B cell (primary cell): ENCODE measurements around the gene ATP23. TPM values are rescaled to one million over a fixed set of nuclear protein-coding genes. Genes with fewer than 3 reads are reported as not detected.

Source experiments
- ATAC-seq: fragments of 200-7000 bp; cut with Tn5 transposase; one replicate; pipeline ENCODE4 v1.10.0; 2021; ENCODE audit warnings: low read depth, mild to moderate bottlenecking, moderate number of reproducible peaks, moderate library complexity
- CTCF ChIA-PET: fragments of 350-600 bp; sonication (Branson Sonifier 250); formaldehyde crosslinking; loops from one replicate; lab custom pipeline; 2021; ENCODE audit warnings: antibody characterized with exemption, inconsistent platforms; lab: Charles Lee
- POLR2A ChIA-PET: fragments of 350-600 bp; sonication (Branson Sonifier 250); formaldehyde crosslinking; loops from one replicate; lab custom pipeline; 2021; ENCODE audit warnings: antibody characterized with exemption; lab: Charles Lee
- DNase-seq: peaks from one replicate; pipeline ENCODE4 v3.0.0; 2013
- H2AFZ ChIP-seq: 2 replicates; pipeline ENCODE4 v1.6.1; 2012; ENCODE audit warnings: mild to moderate bottlenecking, low read depth, low read length; ENCODE audit not compliant: insufficient read depth, poor library complexity, severe bottlenecking
- H3K27ac ChIP-seq, 2 donors: 1 replicate in 1 of 2; 2 replicates in 1 of 2; pipeline ENCODE4 v1.5.1; 2012 to 2013; ENCODE audit warnings: low read length in 2 of 2, mild to moderate bottlenecking in 2 of 2, moderate library complexity in 1 of 2
- H3K27me3 ChIP-seq, 4 experiments: fragments of 200-600 bp in 1 of 4; sonication (generic) in 1 of 4; replicated peaks in 1 of 4; 1 replicate in 2 of 4; 2 replicates in 2 of 4; pipeline versions ENCODE4 v1.6.1 to v1.7.0; 2013 to 2016; ENCODE audit warnings: low read length in 3 of 4, mild to moderate bottlenecking in 2 of 4, mixed read lengths in 1 of 4, moderate library complexity in 1 of 4; ENCODE audit not compliant: insufficient read depth in 4 of 4, control insufficient read depth in 3 of 4; ENCODE audit errors: control extremely low read depth in 1 of 4
- H3K36me3 ChIP-seq, 2 experiments: replicated peaks in 1 of 2; 1 replicate in 1 of 2; 2 replicates in 1 of 2; pipeline versions ENCODE4 v1.6.1 to v1.7.1; 2013; ENCODE audit warnings: low read length in 1 of 2; ENCODE audit not compliant: insufficient read depth in 2 of 2, control insufficient read depth in 1 of 2; ENCODE audit errors: control extremely low read depth in 1 of 2, extremely low read depth in 1 of 2
- H3K4me1 ChIP-seq, 2 donors: fragments of 200-600 bp in 1 of 2; sonication (generic) in 1 of 2; 1 replicate in 1 of 2; 2 replicates in 1 of 2; pipeline versions ENCODE4 v1.5.1 to v1.6.1; 2013 to 2017; ENCODE audit warnings: low read length in 2 of 2; ENCODE audit not compliant: control insufficient read depth in 2 of 2, insufficient read depth in 2 of 2
- H3K4me2 ChIP-seq: replicated peaks from 2 replicates; pipeline ENCODE3; 2012; ENCODE audit warnings: mild to moderate bottlenecking, low read depth, low read length; ENCODE audit not compliant: poor library complexity, severe bottlenecking
- H3K4me3 ChIP-seq, 5 experiments: fragments of 200-600 bp in 1 of 5; sonication (generic) in 1 of 5; 1 replicate in 3 of 5; 2 replicates in 2 of 5; pipeline versions ENCODE4 v1.5.1 to v1.7.0; 2011 to 2016; ENCODE audit warnings: low read length in 4 of 5, mild to moderate bottlenecking in 4 of 5, low read depth in 2 of 5, control low read depth in 1 of 5, moderate library complexity in 1 of 5; ENCODE audit not compliant: insufficient read depth in 1 of 5; ENCODE audit errors: control extremely low read depth in 1 of 5, extremely low read depth in 1 of 5
- H3K79me2 ChIP-seq: fragments of 200-600 bp; sonication (generic); one replicate; pipeline ENCODE4 v1.6.0; 2016; ENCODE audit warnings: low read length; ENCODE audit not compliant: control insufficient read depth, insufficient read depth
- H3K9ac ChIP-seq: fragments of 200-600 bp; sonication (generic); 2 replicates; pipeline ENCODE4 v1.6.1; 2017; ENCODE audit warnings: mild to moderate bottlenecking, low read length, moderate library complexity
- H3K9me3 ChIP-seq, 3 donors: one replicate each; pipeline versions ENCODE4 v1.6.1 to v1.7.1; 2013; ENCODE audit warnings: low read length in 2 of 3; ENCODE audit not compliant: control insufficient read depth in 2 of 3, insufficient read depth in 1 of 3; ENCODE audit errors: control extremely low read depth in 1 of 3
- H4K20me1 ChIP-seq: 2 replicates; pipeline ENCODE4 v1.6.0; 2012; ENCODE audit warnings: mild to moderate bottlenecking, low read length; ENCODE audit not compliant: insufficient read depth, control insufficient read depth, poor library complexity, severe bottlenecking
- H3K27ac Mint-ChIP-seq: one replicate; pipeline ENCODE4 v1.8.0; 2021; ENCODE audit warnings: mixed read lengths
- H3K27me3 Mint-ChIP-seq: one replicate; pipeline ENCODE4 v1.8.0; 2021; ENCODE audit warnings: mixed read lengths
- H3K4me1 Mint-ChIP-seq: one replicate; pipeline ENCODE4 v1.8.0; 2021; ENCODE audit warnings: mixed read lengths
- H3K4me3 Mint-ChIP-seq: one replicate; pipeline ENCODE4 v1.8.0; 2021; ENCODE audit warnings: mixed read lengths
- H3K9me3 Mint-ChIP-seq: one replicate; pipeline ENCODE4 v1.8.0; 2022; ENCODE audit warnings: mixed read lengths; ENCODE audit not compliant: insufficient read depth
- CTCF ChIP-seq: fragments of 200-600 bp; IDR thresholded peaks from one replicate; pipeline ENCODE4 v1.8.0; 2022; ENCODE audit warnings: antibody characterized with exemption, mild to moderate bottlenecking
- EZH2 ChIP-seq: IDR thresholded peaks from 2 replicates; pipeline ENCODE4 v1.6.1; 2012; ENCODE audit warnings: borderline replicate concordance, low read depth, mild to moderate bottlenecking, moderate library complexity, low read length; ENCODE audit not compliant: insufficient read depth, poor library complexity, severe bottlenecking
- WGBS: methylation state at CpG from one replicate; pipeline ENCODE4 v1.1.5; 2013; ENCODE audit warnings: missing lambda C conversion rate; ENCODE audit not compliant: insufficient coverage; 5-methylcytosine and 5-hydroxymethylcytosine counted together
- intact Hi-C: fragments of 100-400 bp; cut with micrococcal nuclease; formaldehyde crosslinking; loops from one replicate; pipeline ENCODE4 v1.10.0; 2022
- polyA plus RNA-seq: library from polyadenylated mRNA; depleted of rRNA; stranded (reverse); fragments of >200 nt; gene quantifications from 2 replicates; pipeline ENCODE4 v1.2.3, GENCODE V29; 2012
- total RNA-seq, 2 donors: library from RNA; stranded (reverse); fragments of 120-200 nt in 1 of 2; gene quantifications; 1 replicate in 1 of 2; 2 replicates in 1 of 2; pipeline versions ENCODE4 v1.2.3 to v1.2.4, GENCODE V29; 2013 to 2022

The ATP23 gene
- total and polyA plus RNA-seq, 2 donors (not counting 1 experiment from before 2014, with no cell fraction given): 6.2 to 16.3 TPM

GRCh38 chr12:58000499-58000898, 59.1 kb downstream of the ATP23 start:
- CTCF ChIA-PET: no interaction called here
- intact Hi-C loops: no loop called here
- WGBS: no CpG with 5 or more reads among the region's 2 CpGs

GRCh38 chr12:58007875-58008274, 66.5 kb downstream of the ATP23 start:
- H3K4me1 Mint-ChIP-seq: no peaks in the 10 kb centered on the region
- no peaks in the 10 kb centered on the region for H3K9me3 Mint-ChIP-seq
- Histone ChIP-seq H3K4me2 (no peak overlapping the region), H3K36me3 (no peaks in the 10 kb centered on the region), H3K27me3 (no peaks in the 10 kb centered on the region), H3K79me2 (no peaks in the 10 kb centered on the region), H3K4me3 (no peak overlapping the region), H3K27ac (no peak overlapping the region), H3K9ac (no peak overlapping the region), H3K9me3 (no peaks in the 10 kb centered on the region), H2AFZ (no peak overlapping the region), H4K20me1 (no peaks in the 10 kb centered on the region), H3K4me1 (no peaks in the 10 kb centered on the region)
- CTCF ChIA-PET: no interaction called here
- DNase-seq (no peak), ATAC-seq (no peak)
- intact Hi-C loops: no loop called here
- H3K27ac Mint-ChIP-seq: no peak overlapping the region
- POLR2A ChIA-PET: no interaction called here
- no CpG with 5 or more reads among the region's 4 CpGs for WGBS
- H3K27me3 Mint-ChIP-seq: peaks cover 16% of the 10 kb centered on the region
- no peak overlapping the region for H3K4me3 Mint-ChIP-seq
- no peak for TF ChIP-seq CTCF
- TF ChIP-seq EZH2: no peak

More at GRCh38 chr12:58000499-58000898, 59.1 kb downstream of the ATP23 start:
- DNase-seq: no peak
- Histone ChIP-seq H2AFZ (no peak overlapping the region), H3K4me3 (no peak overlapping the region), H3K4me2 (no peak overlapping the region), H3K79me2 (no peaks in the 10 kb centered on the region), H3K27ac (no peak overlapping the region), H3K27me3 (no peaks in the 10 kb centered on the region), H4K20me1 (no peaks in the 10 kb centered on the region), H3K4me1 (no peaks in the 10 kb centered on the region), H3K36me3 (no peaks in the 10 kb centered on the region), H3K9me3 (peaks cover 3 to 48% (median 26%) of the 10 kb centered on the region in 3 donors), H3K9ac (no peak overlapping the region)
- Mint-ChIP-seq H3K4me3 (no peak overlapping the region), H3K9me3 (peaks cover 7% of the 10 kb centered on the region), H3K27ac (no peak overlapping the region), H3K27me3 (peaks cover 16% of the 10 kb centered on the region), H3K4me1 (no peaks in the 10 kb centered on the region)
- POLR2A ChIA-PET: no interaction called here
- ATAC-seq: no peak
- TF ChIP-seq EZH2: no peak
- no peak for TF ChIP-seq CTCF
